ENCODE data around the gene PACRG.

The PACRG gene

GRCh38 chr6:163356743-163357142 lies 629.0 kb downstream of the PACRG start:
- no peak for DNase-seq (ENCODE audit: low read depth)
- TF ChIP-seq CTCF (conservative IDR thresholded peaks at IDR 0.05; ENCODE audit: low read depth, low read length), result no peak
- no peak overlapping the region for H3K4me3 ChIP-seq (ENCODE audit: low read depth, low read length)

GRCh38 chr6:163364641-163365040 lies 636.9 kb downstream of the PACRG start:
- H3K4me3 ChIP-seq (ENCODE audit: low read depth, low read length), result no peak overlapping the region
- DNase-seq (ENCODE audit: low read depth), result no peak
- TF ChIP-seq CTCF (conservative IDR thresholded peaks at IDR 0.05; ENCODE audit: low read depth, low read length), result no peak

Measured in choroid plexus epithelial cell (primary cell).